HAP-1 (cell line): ENCODE data around the gene TEX101.
"Not testable (repeated sequence)": the region's sequence is repeated elsewhere in the genome, so short reads cannot be mapped to it uniquely, and the experiment has no call there.

ENCODE experiments used
- DNase-seq, 2 experiments: peaks; one replicate each; pipeline ENCODE4 v3.0.0-alpha.2; 2016 to 2020; ENCODE audit warnings: low spot score in 2 of 2
- H3K27me3 ChIP-seq: fragments of 250-450 bp; sonication (Bioruptor Pico); 2 replicates; pipeline ENCODE4 v1.5.1; 2020; ENCODE audit warnings: low read depth, mild to moderate bottlenecking, moderate library complexity
- H3K36me3 ChIP-seq: fragments of 250-450 bp; sonication (Bioruptor Pico); replicated peaks from 2 replicates; pipeline ENCODE4 v1.5.1; 2020; ENCODE audit warnings: mild to moderate bottlenecking
- H3K4me1 ChIP-seq: fragments of 250-450 bp; sonication (Bioruptor Pico); 2 replicates; pipeline ENCODE4 v1.5.1; 2020; ENCODE audit warnings: mild to moderate bottlenecking
- H3K4me3 ChIP-seq: fragments of 250-450 bp; sonication (Bioruptor Pico); 2 replicates; pipeline ENCODE4 v1.5.1; 2020; ENCODE audit warnings: mild to moderate bottlenecking, moderate library complexity
- H3K9me3 ChIP-seq: fragments of 250-450 bp; sonication (Bioruptor Pico); 2 replicates; pipeline ENCODE4 v1.5.1; 2020; ENCODE audit warnings: mild to moderate bottlenecking, moderate library complexity
- in situ Hi-C: fragments of 300-500 bp; cut with MboI; formaldehyde crosslinking; loops from 3 replicates; pipeline ENCODE4 v1.14.3; 2020; ENCODE audit warnings: low sequenced_read_pairs, inconsistent platforms, mixed read lengths

The TEX101 gene

GRCh38 chr19:43393501-43393900, 21.2 kb upstream of the TEX101 start:
- DNase-seq, H3K4me1 ChIP-seq, H3K4me3 ChIP-seq, H3K9me3 ChIP-seq, H3K27me3 ChIP-seq, in situ Hi-C loops, H3K36me3 ChIP-seq: not testable (repeated sequence)

- in situ Hi-C loops, result no loop called here
- Histone ChIP-seq H3K4me3 (no peak overlapping the region), H3K36me3 (no peaks in the 10 kb centered on the region), H3K4me1 (peaks cover 10% of the 10 kb centered on the region), H3K9me3 (no peaks in the 10 kb centered on the region), H3K27me3 (no peaks in the 10 kb centered on the region)
- no peak for DNase-seq
These were observed 19.1 kb upstream of the TEX101 start for GRCh38 chr19:43395561-43395960.

- H3K4me1 ChIP-seq, result no peaks in the 10 kb centered on the region
- no peaks in the 10 kb centered on the region for H3K27me3 ChIP-seq
- no peak for DNase-seq
- no peaks in the 10 kb centered on the region for H3K36me3 ChIP-seq
- no peaks in the 10 kb centered on the region for H3K9me3 ChIP-seq
- no peak overlapping the region for H3K4me3 ChIP-seq
- in situ Hi-C loops, result no loop called here
These were observed 8.4 kb upstream of the TEX101 start for GRCh38 chr19:43406297-43406696.

- no peak for DNase-seq
- Histone ChIP-seq H3K36me3 (no peaks in the 10 kb centered on the region), H3K27me3 (no peaks in the 10 kb centered on the region), H3K9me3 (no peaks in the 10 kb centered on the region), H3K4me3 (no peak overlapping the region), H3K4me1 (no peaks in the 10 kb centered on the region)
- in situ Hi-C loops, result no loop called here
These were observed 7.2 kb upstream of the TEX101 start for GRCh38 chr19:43407416-43408005.

- DNase-seq, result no peak
- Histone ChIP-seq H3K27me3 (no peaks in the 10 kb centered on the region), H3K4me3 (no peak overlapping the region), H3K4me1 (no peaks in the 10 kb centered on the region), H3K36me3 (no peaks in the 10 kb centered on the region), H3K9me3 (peaks cover 1% of the 10 kb centered on the region; the same call in 1 of the 2 replicates)
- in situ Hi-C loops, result no loop called here
These were observed 6.6 kb upstream of the TEX101 start for GRCh38 chr19:43408043-43408442.

GRCh38 chr19:43409415-43409814, 5.3 kb upstream of the TEX101 start:
- DNase-seq, result no peak
- in situ Hi-C loops, result no loop called here
- Histone ChIP-seq H3K4me3 (no peak overlapping the region), H3K4me1 (no peaks in the 10 kb centered on the region), H3K27me3 (no peaks in the 10 kb centered on the region), H3K36me3 (no peaks in the 10 kb centered on the region), H3K9me3 (peaks cover 2% of the 10 kb centered on the region; the same call in 1 of the 2 replicates)

GRCh38 chr19:43412441-43412840, 2.2 kb upstream of the TEX101 start:
- H3K27me3 ChIP-seq, result no peaks in the 10 kb centered on the region
- no peaks in the 10 kb centered on the region for H3K4me1 ChIP-seq
- peaks cover 2% of the 10 kb centered on the region; the same call in 1 of the 2 replicates for H3K9me3 ChIP-seq
- in situ Hi-C loops, result no loop called here
- no peak overlapping the region for H3K4me3 ChIP-seq
- H3K36me3 ChIP-seq, result no peaks in the 10 kb centered on the region
- DNase-seq, result no peak

GRCh38 chr19:43416951-43417623, 2.4 kb downstream of the TEX101 start:
- in situ Hi-C loops, result no loop called here
- peaks cover 2% of the 10 kb centered on the region; the same call in 1 of the 2 replicates for H3K9me3 ChIP-seq
- no peaks in the 10 kb centered on the region for H3K4me1 ChIP-seq
- H3K36me3 ChIP-seq, result no peaks in the 10 kb centered on the region
- DNase-seq, result no peak
- H3K4me3 ChIP-seq, result no peak overlapping the region
- no peaks in the 10 kb centered on the region for H3K27me3 ChIP-seq

- H3K36me3 ChIP-seq, result no peaks in the 10 kb centered on the region
- peak in 1 of 2 experiments; percentile 33 for DNase-seq
- H3K9me3 ChIP-seq, result no peaks in the 10 kb centered on the region
- in situ Hi-C loops, result no loop called here
- no peak overlapping the region for H3K4me3 ChIP-seq
- peaks cover 3% of the 10 kb centered on the region for H3K4me1 ChIP-seq
- H3K27me3 ChIP-seq, result no peaks in the 10 kb centered on the region
These were observed 6.3 kb downstream of the TEX101 start for GRCh38 chr19:43420954-43421353.

GRCh38 chr19:43422000-43422688, 7.5 kb downstream of the TEX101 start:
- H3K4me3 ChIP-seq, result no peak overlapping the region
- H3K4me1 ChIP-seq, result peaks cover 7% of the 10 kb centered on the region
- no peaks in the 10 kb centered on the region for H3K27me3 ChIP-seq
- H3K36me3 ChIP-seq, result no peaks in the 10 kb centered on the region
- in situ Hi-C loops, result no loop called here
- no peaks in the 10 kb centered on the region for H3K9me3 ChIP-seq
- no peak for DNase-seq

GRCh38 chr19:43422689-43423066, 8.0 kb downstream of the TEX101 start:
- in situ Hi-C loops, result no loop called here
- no peak for DNase-seq
- H3K36me3 ChIP-seq, result no peaks in the 10 kb centered on the region
- no peaks in the 10 kb centered on the region for H3K27me3 ChIP-seq
- peaks cover 7% of the 10 kb centered on the region for H3K4me1 ChIP-seq
- H3K4me3 ChIP-seq, result no peak overlapping the region
- no peaks in the 10 kb centered on the region for H3K9me3 ChIP-seq

GRCh38 chr19:43423779-43424178, 9.1 kb downstream of the TEX101 start:
- H3K4me1 ChIP-seq, result peaks cover 7% of the 10 kb centered on the region
- no peaks in the 10 kb centered on the region for H3K36me3 ChIP-seq
- no peaks in the 10 kb centered on the region for H3K9me3 ChIP-seq
- in situ Hi-C loops, result no loop called here
- no peaks in the 10 kb centered on the region for H3K27me3 ChIP-seq
- no peak overlapping the region for H3K4me3 ChIP-seq
- no peak for DNase-seq

- no peaks in the 10 kb centered on the region for H3K27me3 ChIP-seq
- H3K4me1 ChIP-seq, result peaks cover 7% of the 10 kb centered on the region
- H3K36me3 ChIP-seq, result no peaks in the 10 kb centered on the region
- H3K4me3 ChIP-seq, result no peak overlapping the region
- in situ Hi-C loops, result loop anchor here (25.0 kb wide), 1 partner anchor 188 kb away; no protein-coding TSS in a partner anchor
- peak; percentile 51 to 72 for DNase-seq
- no peaks in the 10 kb centered on the region for H3K9me3 ChIP-seq
These were observed 11.1 kb downstream of the TEX101 start for GRCh38 chr19:43425567-43426392.
